Activated CD4-positive, alpha-beta T cell treated with anti-CD3 and anti-CD28 coated beads, Interleukin-2, amount 50 U/mL, for 16 hours (primary cell): ENCODE results near the gene MRPL9.
"Not testable (repeated sequence)": the region's sequence is repeated elsewhere in the genome, so short reads cannot be mapped to it uniquely, and the experiment has no call there.

ENCODE experiments used
- DNase-seq: peaks from one replicate; pipeline ENCODE4 v3.0.0-alpha.2; 2020

Gene MRPL9

GRCh38 chr1:151782741-151783140 lies 19.4 kb upstream of the MRPL9 start:
- no peak for DNase-seq

GRCh38 chr1:151782026-151782425 lies 18.7 kb upstream of the MRPL9 start:
- DNase-seq, result not testable (repeated sequence)

- DNase-seq, result not testable (repeated sequence)
Observed at GRCh38 chr1:151780736-151781135, 17.4 kb upstream of the MRPL9 start.

GRCh38 chr1:151779852-151780251 lies 16.6 kb upstream of the MRPL9 start:
- DNase-seq, result no peak

GRCh38 chr1:151777317-151777716 lies 14.0 kb upstream of the MRPL9 start:
- DNase-seq, result no peak

GRCh38 chr1:151776665-151777062 lies 13.4 kb upstream of the MRPL9 start:
- no peak for DNase-seq

- no peak for DNase-seq
Observed at GRCh38 chr1:151775894-151776664, 12.8 kb upstream of the MRPL9 start.

GRCh38 chr1:151774256-151774922 lies 11.1 kb upstream of the MRPL9 start:
- no peak for DNase-seq

GRCh38 chr1:151773702-151774101 lies 10.4 kb upstream of the MRPL9 start:
- DNase-seq, result no peak

- not testable (repeated sequence) for DNase-seq
Observed at GRCh38 chr1:151769270-151769669, 6.0 kb upstream of the MRPL9 start.

GRCh38 chr1:151768351-151769066 lies 5.2 kb upstream of the MRPL9 start:
- DNase-seq, result not testable (repeated sequence)

- DNase-seq, result no peak
Observed at GRCh38 chr1:151763990-151764389, 694 bp upstream of the MRPL9 start.

GRCh38 chr1:151760597-151761385 lies 2.5 kb downstream of the MRPL9 start:
- no peak for DNase-seq

- DNase-seq, result no peak
Observed at GRCh38 chr1:151759241-151759640, 4.1 kb downstream of the MRPL9 start.

GRCh38 chr1:151756291-151756690 lies 7.0 kb downstream of the MRPL9 start:
- DNase-seq, result peak; percentile 42

- no peak for DNase-seq
Observed at GRCh38 chr1:151741516-151741915, 21.8 kb downstream of the MRPL9 start.

GRCh38 chr1:151739590-151740355 lies 23.5 kb downstream of the MRPL9 start:
- DNase-seq, result no peak

- no peak for DNase-seq
Observed at GRCh38 chr1:151737479-151737878, 25.8 kb downstream of the MRPL9 start.

GRCh38 chr1:151737026-151737425 lies 26.3 kb downstream of the MRPL9 start:
- no peak for DNase-seq

GRCh38 chr1:151733995-151734394 lies 29.3 kb downstream of the MRPL9 start:
- DNase-seq, result not testable (repeated sequence)

- no peak for DNase-seq
Observed at GRCh38 chr1:151733126-151733525, 30.2 kb downstream of the MRPL9 start.

GRCh38 chr1:151729966-151730291 lies 33.4 kb downstream of the MRPL9 start:
- no peak for DNase-seq
